ENCODE results near the gene MARVELD2.

DNA sequence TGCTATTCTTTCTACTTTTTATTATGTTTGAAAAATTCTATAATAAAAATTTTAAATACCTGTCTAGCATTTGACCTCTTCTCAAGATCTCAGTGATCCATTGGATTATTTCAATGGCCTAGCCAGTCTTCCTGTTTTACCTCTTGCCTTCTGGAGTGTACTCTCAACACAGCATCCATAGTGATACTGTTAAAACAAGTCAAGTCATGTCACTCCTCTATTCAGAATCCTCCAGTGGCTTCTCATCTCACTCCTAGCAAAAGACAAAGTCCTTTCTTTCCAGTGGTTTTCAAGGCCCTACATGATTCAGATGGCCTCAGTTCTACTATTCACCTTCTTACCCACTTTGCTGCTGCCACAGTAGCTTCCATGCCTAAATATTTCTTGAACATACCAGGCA is 1.8 kb downstream of the MARVELD2 start:
- TF ChIP-seq, protein P1, sequence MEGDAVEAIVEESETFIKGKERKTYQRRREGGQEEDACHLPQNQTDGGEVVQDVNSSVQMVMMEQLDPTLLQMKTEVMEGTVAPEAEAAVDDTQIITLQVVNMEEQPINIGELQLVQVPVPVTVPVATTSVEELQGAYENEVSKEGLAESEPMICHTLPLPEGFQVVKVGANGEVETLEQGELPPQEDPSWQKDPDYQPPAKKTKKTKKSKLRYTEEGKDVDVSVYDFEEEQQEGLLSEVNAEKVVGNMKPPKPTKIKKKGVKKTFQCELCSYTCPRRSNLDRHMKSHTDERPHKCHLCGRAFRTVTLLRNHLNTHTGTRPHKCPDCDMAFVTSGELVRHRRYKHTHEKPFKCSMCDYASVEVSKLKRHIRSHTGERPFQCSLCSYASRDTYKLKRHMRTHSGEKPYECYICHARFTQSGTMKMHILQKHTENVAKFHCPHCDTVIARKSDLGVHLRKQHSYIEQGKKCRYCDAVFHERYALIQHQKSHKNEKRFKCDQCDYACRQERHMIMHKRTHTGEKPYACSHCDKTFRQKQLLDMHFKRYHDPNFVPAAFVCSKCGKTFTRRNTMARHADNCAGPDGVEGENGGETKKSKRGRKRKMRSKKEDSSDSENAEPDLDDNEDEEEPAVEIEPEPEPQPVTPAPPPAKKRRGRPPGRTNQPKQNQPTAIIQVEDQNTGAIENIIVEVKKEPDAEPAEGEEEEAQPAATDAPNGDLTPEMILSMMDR (IDR thresholded peaks at IDR 0.05), result no peak
- TF ChIP-seq ZFX (IDR thresholded peaks at IDR 0.05; ENCODE audit: borderline replicate concordance), result no peak

Measured in 22Rv1 (cell line).